HCT116 (cell line): Measurements from ENCODE around the gene PRSS27. TPM values are rescaled to one million over a fixed set of nuclear protein-coding genes. Genes with fewer than 3 reads are reported as not detected.
A peak's percentile ranks its signal among the peaks of the same experiment; 100 is the strongest.

Source experiments
- ATAC-seq: fragments of 200-7000 bp; cut with Tn5 transposase; 2 replicates; pipeline ENCODE4 v1.9.1; 2020; ENCODE audit warnings: mild to moderate bottlenecking, moderate library complexity
- BruUV-seq: library from RNA; stranded (reverse); fragments of 400-500 nt; replicated peaks from 2 replicates; lab custom pipeline; 2021; lab: Mats Ljungman, UMichigan
- CTCF ChIA-PET: fragments of 300-600 bp; sonication (Branson Sonifier 250); formaldehyde crosslinking; loops from one replicate; lab custom pipeline; 2021; ENCODE audit warnings: antibody characterized with exemption; lab: Charles Lee
- POLR2A ChIA-PET: fragments of 300-600, 350-600 bp; sonication (Branson Sonifier 250); formaldehyde crosslinking; loops from one replicate; lab custom pipeline; 2021; ENCODE audit warnings: antibody characterized with exemption; lab: Charles Lee
- RAD21 ChIA-PET, 2 experiments: fragments of 300-600 bp; sonication (Branson Sonifier 250); formaldehyde crosslinking; loops; one replicate each; lab custom pipeline; 2023; ENCODE audit warnings: low total read pairs in 2 of 2; ENCODE audit not compliant: uncharacterized antibody in 2 of 2, unreplicated experiment in 2 of 2, low non-redundant PET in 1 of 2; lab: Charles Lee
- DNase-seq: peaks from one replicate; pipeline ENCODE4 v3.0.0-alpha.2; 2010; ENCODE audit warnings: low read depth, low spot score
- H2AFZ ChIP-seq: fragments of 200-600 bp; shearing (Covaris generic), sonication (generic); 2 replicates; pipeline ENCODE4 v1.6.1; 2017; ENCODE audit warnings: low read depth, mixed run types, mixed read lengths, antibody characterized with exemption, low read length; ENCODE audit not compliant: poor library complexity, severe bottlenecking
- H3K27ac ChIP-seq: 2 replicates; pipeline ENCODE4 v1.5.1; 2012; ENCODE audit warnings: low read depth, low read length
- H3K27me3 ChIP-seq: fragments of 200-600 bp; sonication (generic); 2 replicates; pipeline ENCODE4 v1.6.1; 2016; ENCODE audit warnings: mixed run types, low read length, mixed read lengths; ENCODE audit not compliant: insufficient read depth
- H3K36me3 ChIP-seq, 2 experiments: fragments of 200-500 bp in 1 of 2; fragments of 200-600 bp in 1 of 2; sonication (Bioruptor generic) in 1 of 2; sonication (generic) in 1 of 2; 2 replicates each; pipeline versions ENCODE4 v1.5.1 to v1.6.1; 2014 to 2016; ENCODE audit warnings: low read length in 2 of 2, inconsistent platforms in 1 of 2, mixed read lengths in 1 of 2, mixed run types in 1 of 2; ENCODE audit not compliant: insufficient read depth in 2 of 2, control insufficient read depth in 1 of 2
- H3K4me1 ChIP-seq, 2 experiments: fragments of 200-600 bp in 1 of 2; sonication (generic) in 1 of 2; 2 replicates each; pipeline versions ENCODE4 v1.5.1 to v1.6.1; 2012 to 2017; ENCODE audit warnings: low read length in 2 of 2, inconsistent platforms in 1 of 2, mild to moderate bottlenecking in 1 of 2, mixed read lengths in 1 of 2, mixed run types in 1 of 2, moderate library complexity in 1 of 2; ENCODE audit not compliant: insufficient read depth in 2 of 2, control insufficient read depth in 1 of 2
- H3K4me2 ChIP-seq: fragments of 200-600 bp; sonication (generic); 2 replicates; pipeline ENCODE4 v1.6.1; 2017; ENCODE audit warnings: mixed run types, low read length, mixed read lengths
- H3K4me3 ChIP-seq, 2 experiments: fragments of 200-600 bp in 1 of 2; sonication (generic) in 1 of 2; replicated peaks in 1 of 2; 2 replicates each; pipeline ENCODE4 v1.5.1; 2011 to 2016; ENCODE audit warnings: low read length in 2 of 2, control low read depth in 1 of 2, low read depth in 1 of 2, mild to moderate bottlenecking in 1 of 2, mixed read lengths in 1 of 2, mixed run types in 1 of 2
- H3K79me2 ChIP-seq: fragments of 200-600 bp; sonication (generic); 2 replicates; pipeline ENCODE4 v1.6.1; 2017; ENCODE audit warnings: mild to moderate bottlenecking, mixed run types, low read length, moderate library complexity, mixed read lengths; ENCODE audit not compliant: insufficient read depth
- H3K9ac ChIP-seq: fragments of 200-600 bp; sonication (generic); 2 replicates; pipeline ENCODE4 v1.6.1; 2016; ENCODE audit warnings: low read length, mixed read lengths
- H3K9me2 ChIP-seq: fragments of 200-600 bp; sonication (generic), shearing (Covaris generic); 2 replicates; pipeline ENCODE4 v1.6.1; 2017; ENCODE audit warnings: mixed run types, mild to moderate bottlenecking, moderate library complexity; ENCODE audit not compliant: insufficient read depth
- H3K9me3 ChIP-seq, 2 experiments: fragments of 200-500 bp in 1 of 2; fragments of 200-600 bp in 1 of 2; sonication (Bioruptor generic) in 1 of 2; sonication (generic) in 1 of 2; 2 replicates each; pipeline ENCODE4 v1.6.1; 2014 to 2017; ENCODE audit warnings: low read length in 2 of 2, mixed read lengths in 2 of 2, inconsistent platforms in 1 of 2, low read depth in 1 of 2, mild to moderate bottlenecking in 1 of 2, mixed run types in 1 of 2, moderate library complexity in 1 of 2; ENCODE audit not compliant: control insufficient read depth in 1 of 2, insufficient read depth in 1 of 2
- H4K20me1 ChIP-seq: fragments of 200-600 bp; sonication (generic), shearing (Covaris generic); 2 replicates; pipeline ENCODE4 v1.6.1; 2017; ENCODE audit warnings: mixed run types, mild to moderate bottlenecking, moderate library complexity; ENCODE audit not compliant: insufficient read depth
- ATF3 ChIP-seq: IDR thresholded peaks from 2 replicates; pipeline ENCODE4 v1.6.1; 2012
- CBX3 ChIP-seq: IDR thresholded peaks from 2 replicates; pipeline ENCODE4 v1.6.1; 2012; ENCODE audit warnings: low read depth
- CEBPB ChIP-seq: IDR thresholded peaks from 2 replicates; pipeline ENCODE4 v1.6.1; 2012; ENCODE audit warnings: low read depth
- EGR1 ChIP-seq: IDR thresholded peaks from 2 replicates; pipeline ENCODE4 v1.6.1; 2012; ENCODE audit warnings: low read depth
- EZH2 ChIP-seq: fragments of 200-600 bp; sonication (generic); IDR thresholded peaks from 2 replicates; pipeline ENCODE4 v1.6.1; 2017; ENCODE audit warnings: antibody characterized with exemption, mixed run types
- JUND ChIP-seq: IDR thresholded peaks from 2 replicates; pipeline ENCODE4 v1.6.1; 2012
- POLR2AphosphoS5 ChIP-seq: IDR thresholded peaks from 2 replicates; pipeline ENCODE4 v1.6.1; 2011; ENCODE audit warnings: mild to moderate bottlenecking, low read depth, low read length, moderate library complexity
- REST ChIP-seq: IDR thresholded peaks from 2 replicates; pipeline ENCODE4 v1.6.1; 2012; ENCODE audit warnings: low read depth
- SIN3A ChIP-seq: IDR thresholded peaks from 2 replicates; pipeline ENCODE4 v1.6.1; 2012; ENCODE audit warnings: low read depth
- ZBTB33 ChIP-seq: IDR thresholded peaks from 2 replicates; pipeline ENCODE4 v1.6.1; 2011; ENCODE audit warnings: mild to moderate bottlenecking, low read length, moderate library complexity; ENCODE audit not compliant: insufficient replicate concordance; ENCODE audit errors: extremely low read depth
- ZFX ChIP-seq: fragments of 450-650 bp; IDR thresholded peaks from 2 replicates; pipeline ENCODE4 v1.6.1; 2017
- ZNF274 ChIP-seq: fragments of 200-500 bp; sonication (Bioruptor generic); IDR thresholded peaks from 2 replicates; pipeline ENCODE4 v1.6.1; 2014; ENCODE audit warnings: mild to moderate bottlenecking, low read depth, low read length, inconsistent platforms
- intact Hi-C: fragments of 100-400 bp; cut with micrococcal nuclease; formaldehyde crosslinking; loops from 2 replicates; pipeline ENCODE4 v1.10.0; 2022
- total RNA-seq: library from RNA; stranded (reverse); gene quantifications from one replicate; pipeline ENCODE4 v1.2.1, GENCODE V29; 2021; ENCODE audit not compliant: unreplicated experiment

The PRSS27 gene
- total RNA-seq, 1 experiment from 2014 or later = 3.3 TPM

DNA sequence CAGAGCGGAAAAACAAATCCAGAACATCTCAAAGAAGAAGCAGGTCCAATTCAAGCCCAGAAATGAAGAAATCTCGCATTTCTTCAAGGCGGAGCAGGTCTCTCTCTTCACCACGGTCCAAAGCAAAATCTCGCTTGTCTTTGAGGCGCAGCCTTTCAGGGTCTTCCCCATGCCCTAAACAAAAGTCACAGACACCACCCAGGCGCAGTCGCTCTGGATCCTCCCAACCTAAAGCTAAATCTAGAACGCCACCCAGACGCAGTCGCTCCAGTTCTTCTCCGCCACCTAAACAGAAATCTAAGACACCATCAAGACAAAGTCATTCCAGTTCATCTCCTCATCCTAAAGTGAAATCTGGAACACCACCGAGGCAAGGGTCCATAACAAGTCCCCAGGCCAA lies 42.7 kb upstream of the PRSS27 start:
- Histone ChIP-seq H3K9ac (no peak overlapping the region), H3K36me3 (peaks cover 74 to 99% of the 10 kb centered on the region in 2 experiments), H3K79me2 (peaks cover 100% of the 10 kb centered on the region), H3K9me2 (no peaks in the 10 kb centered on the region), H3K27ac (no peak overlapping the region), H3K4me3 (no peak overlapping the region), H2AFZ (no peak overlapping the region), H3K9me3 (no peaks in the 10 kb centered on the region), H3K4me1 (peaks cover 0 to 7% of the 10 kb centered on the region in 2 experiments; a peak in 1 of 4 replicates), H3K4me2 (no peak overlapping the region), H3K27me3 (no peaks in the 10 kb centered on the region), H4K20me1 (peaks cover 39% of the 10 kb centered on the region; the same call in 1 of the 2 replicates)
- intact Hi-C loops = no loop called here
- RAD21 ChIA-PET = no interaction called here
- ATAC-seq (no peak), DNase-seq (no peak)
- no TSS peak for BruUV-seq
- POLR2A ChIA-PET = no interaction called here
- CTCF ChIA-PET = no interaction called here
- TF ChIP-seq CEBPB (no peak), ZBTB33 (no peak), POLR2AphosphoS5 (0 out of 2 replicates have a peak, but pooled peaks have one; percentile 1), JUND (no peak)

DNA sequence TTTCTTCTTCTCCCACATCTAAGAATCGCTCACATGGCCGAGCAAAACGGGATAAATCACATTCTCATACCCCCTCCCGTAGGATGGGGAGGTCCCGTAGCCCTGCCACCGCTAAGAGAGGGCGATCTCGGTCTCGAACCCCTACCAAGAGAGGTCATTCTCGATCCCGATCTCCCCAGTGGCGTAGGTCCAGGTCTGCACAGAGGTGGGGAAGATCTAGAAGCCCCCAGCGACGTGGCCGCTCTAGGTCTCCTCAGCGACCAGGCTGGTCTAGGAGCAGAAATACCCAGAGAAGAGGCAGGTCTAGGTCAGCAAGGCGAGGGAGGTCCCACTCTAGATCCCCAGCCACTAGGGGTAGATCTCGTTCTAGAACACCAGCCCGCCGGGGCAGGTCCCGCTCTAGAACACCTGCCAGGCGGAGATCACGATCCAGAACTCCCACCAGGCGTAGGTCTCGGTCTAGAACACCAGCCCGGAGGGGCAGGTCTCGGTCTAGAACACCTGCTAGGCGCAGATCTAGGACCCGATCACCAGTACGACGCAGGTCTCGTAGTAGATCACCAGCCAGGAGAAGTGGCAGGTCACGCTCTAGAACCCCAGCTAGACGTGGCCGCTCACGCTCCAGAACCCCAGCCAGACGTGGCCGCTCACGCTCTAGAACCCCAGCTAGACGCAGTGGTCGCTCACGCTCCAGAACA lies 42.0 kb upstream of the PRSS27 start:
- no peak overlapping the region for H3K4me2 ChIP-seq
- ChIA-PET RAD21 (no interaction called here), POLR2A (no interaction called here), CTCF (no interaction called here)
- no peak overlapping the region for H2AFZ ChIP-seq
- no peak for DNase-seq
- no peak overlapping the region for H3K27ac ChIP-seq
- peaks cover 100% of the 10 kb centered on the region for H3K79me2 ChIP-seq
- H3K27me3 ChIP-seq = no peaks in the 10 kb centered on the region
- no peaks in the 10 kb centered on the region for H3K9me2 ChIP-seq
- H3K9ac ChIP-seq = no peak overlapping the region
- peaks cover 0 to under 1% of the 10 kb centered on the region in 2 experiments; a peak in 1 of 4 replicates for H3K4me1 ChIP-seq
- peaks cover 78 to 99% of the 10 kb centered on the region in 2 experiments for H3K36me3 ChIP-seq
- peaks cover 38% of the 10 kb centered on the region; the same call in 1 of the 2 replicates for H4K20me1 ChIP-seq
- H3K4me3 ChIP-seq = no peak overlapping the region
- no TSS peak for BruUV-seq
- ATAC-seq = no peak
- H3K9me3 ChIP-seq = no peaks in the 10 kb centered on the region
- TF ChIP-seq REST (no peak), EZH2 (no peak), POLR2AphosphoS5 (no peak), CBX3 (no peak), ZFX (no peak), SIN3A (no peak), ZNF274 (no peak), EGR1 (no peak), ATF3 (no peak)
- intact Hi-C loops = no loop called here
